ENCODE results near the gene CNPY4. TPM values are rescaled to one million over a fixed set of nuclear protein-coding genes. Genes with fewer than 3 reads are reported as not detected.
"Not testable (repeated sequence)": the region's sequence is repeated elsewhere in the genome, so short reads cannot be mapped to it uniquely, and the experiment has no call there.

CNPY4 gene
- total RNA-seq, 2 experiments from 2014 or later: 10.1 to 10.2 TPM

GRCh38 chr7:100146350-100146749 is 26.9 kb downstream of the CNPY4 start:
- not testable (repeated sequence) for DNase-seq, H3K4me3 Mint-ChIP-seq, H3K9me3 Mint-ChIP-seq, H3K36me3 Mint-ChIP-seq, H3K27me3 Mint-ChIP-seq, H3K27ac Mint-ChIP-seq
- peaks cover 20% of the 10 kb centered on the region for H3K4me1 Mint-ChIP-seq

DNA sequence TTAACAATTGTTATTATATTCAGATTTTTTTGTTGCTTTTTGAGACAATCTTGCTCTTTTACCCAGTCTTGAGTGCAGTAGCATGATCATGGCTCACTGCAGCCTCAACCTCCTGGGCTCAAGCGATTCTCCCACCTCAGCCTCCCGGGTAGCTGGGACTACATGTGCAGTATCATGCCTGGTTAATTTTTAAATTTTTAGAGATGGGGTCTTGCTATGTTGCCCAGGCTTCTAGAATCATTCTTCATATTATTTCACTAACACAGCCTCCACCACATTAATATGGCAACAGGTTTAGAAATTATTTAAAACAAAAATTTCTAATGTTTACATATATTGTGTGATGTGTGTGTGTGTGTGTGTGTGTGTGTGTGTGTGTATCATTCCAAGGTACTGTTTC is 27.8 kb downstream of the CNPY4 start:
- peaks cover 19% of the 10 kb centered on the region for H3K4me1 Mint-ChIP-seq
- no peak overlapping the region for H3K4me3 Mint-ChIP-seq
- H3K27ac Mint-ChIP-seq: no peak overlapping the region
- H3K36me3 Mint-ChIP-seq: peaks cover 17% of the 10 kb centered on the region
- H3K27me3 Mint-ChIP-seq: no peaks in the 10 kb centered on the region
- no peak for DNase-seq
- no peaks in the 10 kb centered on the region for H3K9me3 Mint-ChIP-seq

GRCh38 chr7:100148225-100148558 is 28.8 kb downstream of the CNPY4 start:
- no peak for DNase-seq
- H3K9me3 Mint-ChIP-seq: no peaks in the 10 kb centered on the region
- peaks cover 23% of the 10 kb centered on the region for H3K4me1 Mint-ChIP-seq
- no peaks in the 10 kb centered on the region for H3K27me3 Mint-ChIP-seq
- H3K27ac Mint-ChIP-seq: peak overlapping the region; percentile 98
- H3K36me3 Mint-ChIP-seq: peaks cover 21% of the 10 kb centered on the region
- H3K4me3 Mint-ChIP-seq: peak overlapping the region; percentile 99

- Mint-ChIP-seq H3K36me3 (peaks cover 21% of the 10 kb centered on the region), H3K27ac (peak within 1 kb of the TSS; percentile 98), H3K9me3 (no peaks in the 10 kb centered on the region), H3K4me1 (peaks cover 24% of the 10 kb centered on the region), H3K4me3 (peak within 1 kb of the TSS; percentile 99), H3K27me3 (no peaks in the 10 kb centered on the region)
- DNase-seq: peak; percentile 99
Measured at GRCh38 chr7:100148559-100149328, 29.3 kb downstream of the CNPY4 start, which contains the start of gene LAMTOR4. TSS of gene LAMTOR4 (plus strand) at chr7:100148918. CDS start at chr7:100148973, 55 bp downstream.

- Mint-ChIP-seq H3K4me1 (peaks cover 48% of the 10 kb centered on the region), H3K27me3 (no peaks in the 10 kb centered on the region), H3K4me3 (no peak overlapping the region), H3K9me3 (no peaks in the 10 kb centered on the region), H3K27ac (peak overlapping the region; percentile 52), H3K36me3 (peaks cover 25% of the 10 kb centered on the region)
- no peak for DNase-seq
Measured at GRCh38 chr7:100152404-100152803, 33.0 kb downstream of the CNPY4 start.

DNA sequence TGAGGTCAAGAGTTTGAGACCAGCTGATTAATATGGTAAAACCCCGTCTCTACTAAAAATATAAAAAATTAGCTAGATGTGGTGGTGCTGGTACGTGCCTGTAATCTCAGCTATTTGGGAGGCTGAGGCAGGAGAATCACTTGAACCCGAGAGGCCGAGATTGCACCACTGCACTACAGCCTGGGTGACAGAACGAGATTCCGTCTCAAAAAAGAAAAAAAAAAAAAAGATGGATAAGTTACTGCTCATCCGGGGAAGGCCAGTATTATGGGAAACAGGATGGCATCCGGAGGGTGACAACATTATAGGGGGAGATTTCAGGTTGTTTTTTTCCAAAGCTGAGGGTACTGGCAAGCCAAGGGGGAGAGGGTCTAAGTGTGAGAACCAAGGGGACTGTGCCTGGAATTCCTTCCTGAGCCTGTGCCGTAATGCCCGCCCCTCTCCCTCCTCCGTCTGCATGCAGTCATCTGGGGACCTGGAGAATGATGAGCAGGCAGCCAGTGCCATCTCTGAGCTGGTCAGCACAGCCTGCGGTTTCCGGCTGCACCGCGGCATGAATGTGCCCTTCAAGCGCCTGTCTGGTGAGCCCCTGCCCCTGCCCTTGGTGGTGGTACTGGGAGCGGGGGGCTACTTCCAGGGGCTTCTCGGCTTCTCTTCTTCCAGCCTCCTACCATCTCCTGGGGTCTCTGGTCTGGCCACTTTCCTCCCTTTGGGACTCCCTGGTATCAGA is 33.7 kb downstream of the CNPY4 start:
- Mint-ChIP-seq H3K9me3 (no peaks in the 10 kb centered on the region), H3K27ac (peak overlapping the region; percentile 52), H3K4me1 (peaks cover 52% of the 10 kb centered on the region), H3K27me3 (no peaks in the 10 kb centered on the region), H3K4me3 (no peak overlapping the region), H3K36me3 (peaks cover 28% of the 10 kb centered on the region)
- DNase-seq: no peak

- Mint-ChIP-seq H3K4me3 (no peak overlapping the region), H3K4me1 (peaks cover 46% of the 10 kb centered on the region), H3K27me3 (no peaks in the 10 kb centered on the region), H3K27ac (peak overlapping the region; percentile 13), H3K36me3 (peaks cover 26% of the 10 kb centered on the region), H3K9me3 (no peaks in the 10 kb centered on the region)
- DNase-seq: no peak
Measured at GRCh38 chr7:100153708-100154535, 34.5 kb downstream of the CNPY4 start.

GRCh38 chr7:100154651-100155491 is 35.4 kb downstream of the CNPY4 start:
- peaks cover 52% of the 10 kb centered on the region for H3K4me1 Mint-ChIP-seq
- H3K36me3 Mint-ChIP-seq: peaks cover 26% of the 10 kb centered on the region
- no peak overlapping the region for H3K27ac Mint-ChIP-seq
- H3K27me3 Mint-ChIP-seq: no peaks in the 10 kb centered on the region
- no peak overlapping the region for H3K4me3 Mint-ChIP-seq
- no peak for DNase-seq
- no peaks in the 10 kb centered on the region for H3K9me3 Mint-ChIP-seq

- H3K36me3 Mint-ChIP-seq: peaks cover 20% of the 10 kb centered on the region
- peak overlapping the region; percentile 76 for H3K4me3 Mint-ChIP-seq
- H3K4me1 Mint-ChIP-seq: peaks cover 45% of the 10 kb centered on the region
- no peaks in the 10 kb centered on the region for H3K9me3 Mint-ChIP-seq
- peak overlapping the region; percentile 89 for H3K27ac Mint-ChIP-seq
- H3K27me3 Mint-ChIP-seq: no peaks in the 10 kb centered on the region
- DNase-seq: no peak
Measured at GRCh38 chr7:100155553-100156317, 36.3 kb downstream of the CNPY4 start.

DNA sequence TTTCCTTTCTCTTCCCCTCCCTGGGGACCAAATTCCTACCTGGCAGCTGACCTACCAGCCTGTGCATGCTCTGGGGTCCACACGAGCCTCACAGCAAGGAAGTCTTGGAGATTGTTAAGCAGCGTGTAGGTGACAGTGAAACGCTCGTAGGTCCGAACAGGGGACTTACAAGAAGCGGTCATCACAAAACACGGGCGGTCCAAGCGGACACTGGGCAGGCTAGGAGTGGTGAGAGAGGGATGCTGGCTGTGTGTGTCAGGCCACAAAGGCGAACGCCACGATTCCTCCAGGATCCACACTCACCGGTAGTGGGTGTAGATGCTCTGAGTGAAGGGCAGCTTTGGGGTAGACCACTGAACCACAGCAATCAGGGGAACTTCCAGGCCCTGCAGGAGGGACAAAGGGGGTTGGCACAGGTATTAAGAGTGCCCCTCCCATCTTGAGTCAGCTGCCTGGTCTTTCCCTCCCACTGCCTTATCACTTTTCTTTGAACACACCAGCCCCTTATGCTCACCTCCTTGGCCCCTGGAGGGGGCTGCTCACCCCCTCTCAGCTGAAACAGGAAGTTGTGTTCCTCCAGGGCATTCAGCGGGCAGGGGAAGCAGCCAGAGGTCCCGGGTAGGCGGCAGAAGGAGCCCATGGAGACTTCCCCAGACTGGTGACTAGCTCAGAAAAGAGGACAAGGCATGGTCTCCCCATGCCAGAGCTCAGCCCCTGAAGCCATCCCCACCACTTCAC is 37.1 kb downstream of the CNPY4 start:
- Mint-ChIP-seq H3K36me3 (peaks cover 18% of the 10 kb centered on the region), H3K27ac (peak overlapping the region; percentile 89), H3K27me3 (no peaks in the 10 kb centered on the region), H3K9me3 (no peaks in the 10 kb centered on the region), H3K4me3 (peak overlapping the region; percentile 76), H3K4me1 (peaks cover 44% of the 10 kb centered on the region)
- peak; percentile 58 for DNase-seq

GRCh38 chr7:100157069-100157333 is 37.6 kb downstream of the CNPY4 start:
- peaks cover 14% of the 10 kb centered on the region for H3K36me3 Mint-ChIP-seq
- DNase-seq: no peak
- H3K9me3 Mint-ChIP-seq: no peaks in the 10 kb centered on the region
- H3K27me3 Mint-ChIP-seq: no peaks in the 10 kb centered on the region
- H3K27ac Mint-ChIP-seq: peak overlapping the region; percentile 89
- peak overlapping the region; percentile 76 for H3K4me3 Mint-ChIP-seq
- peaks cover 47% of the 10 kb centered on the region for H3K4me1 Mint-ChIP-seq

- peaks cover 9% of the 10 kb centered on the region for H3K36me3 Mint-ChIP-seq
- no peak for DNase-seq
- peaks cover 42% of the 10 kb centered on the region for H3K4me1 Mint-ChIP-seq
- H3K27ac Mint-ChIP-seq: peak overlapping the region; percentile 89
- peak overlapping the region; percentile 76 for H3K4me3 Mint-ChIP-seq
- no peaks in the 10 kb centered on the region for H3K27me3 Mint-ChIP-seq
- no peaks in the 10 kb centered on the region for H3K9me3 Mint-ChIP-seq
Measured at GRCh38 chr7:100157334-100158228, 38.1 kb downstream of the CNPY4 start.

Measured in activated naive CD8-positive, alpha-beta T cell treated with anti-CD3 and anti-CD28 coated beads for 36 hours (primary cell).